ENCODE results near the gene IQGAP3.

DNA sequence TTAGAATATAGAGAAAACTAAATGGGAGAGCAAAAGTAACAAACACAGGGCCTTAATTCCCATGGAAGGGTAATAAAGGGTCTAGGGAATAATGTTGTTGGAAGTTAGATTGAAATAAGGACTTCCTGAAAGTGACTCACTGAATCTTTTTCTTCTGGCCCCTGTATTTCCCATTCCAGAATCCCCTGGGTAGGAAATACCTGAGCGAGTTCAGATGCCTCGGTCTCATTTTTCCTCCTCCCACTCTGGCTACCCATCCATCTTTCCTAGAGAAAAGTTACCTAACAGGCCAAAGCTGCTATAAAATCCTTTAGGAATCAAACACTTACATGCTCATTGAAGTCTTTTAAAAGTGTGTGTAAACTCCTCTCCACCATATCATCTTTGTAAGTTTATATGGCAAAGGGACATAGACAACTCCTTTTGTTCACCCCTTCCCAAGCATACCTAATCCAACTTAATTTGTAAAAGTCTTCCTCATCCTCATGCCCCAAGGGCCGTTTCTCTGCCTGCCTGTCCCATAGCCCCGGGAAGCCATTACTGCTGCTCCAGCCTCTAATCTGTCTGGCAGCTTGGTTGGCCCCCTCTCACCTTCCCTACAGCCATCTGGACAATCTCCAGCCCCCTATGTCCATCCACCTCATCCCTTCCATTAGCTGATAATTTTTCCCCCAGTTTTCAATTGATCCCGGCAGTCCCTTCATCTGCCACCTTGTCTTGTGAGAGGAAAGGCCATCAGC, 68.5 kb downstream of the IQGAP3 start:
- TF ChIP-seq CTCF (IDR thresholded peaks at IDR 0.05), result no peak
- TF ChIP-seq POLR2A (IDR thresholded peaks at IDR 0.05), result no peak
